Activated T-cell treated with anti-CD3 and anti-CD28 coated beads, Interleukin-2, amount 50 U/mL, for 1 hour (primary cell): ENCODE data around the gene DBN1.

Source experiments
- DNase-seq: peaks from one replicate; pipeline ENCODE4 v3.0.0-alpha.2; 2020

DBN1 gene

DNA sequence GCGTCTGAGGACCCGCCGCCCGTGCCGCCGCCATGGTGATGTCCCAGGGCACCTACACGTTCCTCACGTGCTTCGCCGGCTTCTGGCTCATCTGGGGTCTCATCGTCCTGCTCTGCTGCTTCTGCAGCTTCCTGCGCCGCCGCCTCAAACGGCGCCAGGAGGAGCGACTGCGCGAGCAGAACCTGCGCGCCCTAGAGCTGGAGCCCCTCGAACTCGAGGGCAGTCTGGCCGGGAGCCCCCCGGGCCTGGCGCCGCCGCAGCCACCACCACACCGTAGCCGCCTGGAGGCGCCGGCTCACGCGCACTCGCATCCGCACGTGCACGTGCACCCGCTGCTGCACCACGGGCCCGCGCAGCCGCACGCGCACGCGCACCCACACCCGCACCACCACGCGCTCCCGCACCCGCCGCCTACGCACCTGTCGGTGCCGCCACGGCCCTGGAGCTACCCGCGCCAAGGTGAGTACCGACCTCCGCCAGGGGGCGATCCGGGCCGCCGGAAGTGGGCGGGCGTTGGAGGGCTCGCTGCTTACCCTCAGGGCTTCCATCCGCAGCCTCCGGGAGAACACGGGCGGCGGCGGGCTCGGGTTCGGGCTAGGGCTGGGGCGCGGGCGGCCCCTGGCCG lies 18.3 kb downstream of the DBN1 start:
- peak; percentile 96 for DNase-seq

DNA sequence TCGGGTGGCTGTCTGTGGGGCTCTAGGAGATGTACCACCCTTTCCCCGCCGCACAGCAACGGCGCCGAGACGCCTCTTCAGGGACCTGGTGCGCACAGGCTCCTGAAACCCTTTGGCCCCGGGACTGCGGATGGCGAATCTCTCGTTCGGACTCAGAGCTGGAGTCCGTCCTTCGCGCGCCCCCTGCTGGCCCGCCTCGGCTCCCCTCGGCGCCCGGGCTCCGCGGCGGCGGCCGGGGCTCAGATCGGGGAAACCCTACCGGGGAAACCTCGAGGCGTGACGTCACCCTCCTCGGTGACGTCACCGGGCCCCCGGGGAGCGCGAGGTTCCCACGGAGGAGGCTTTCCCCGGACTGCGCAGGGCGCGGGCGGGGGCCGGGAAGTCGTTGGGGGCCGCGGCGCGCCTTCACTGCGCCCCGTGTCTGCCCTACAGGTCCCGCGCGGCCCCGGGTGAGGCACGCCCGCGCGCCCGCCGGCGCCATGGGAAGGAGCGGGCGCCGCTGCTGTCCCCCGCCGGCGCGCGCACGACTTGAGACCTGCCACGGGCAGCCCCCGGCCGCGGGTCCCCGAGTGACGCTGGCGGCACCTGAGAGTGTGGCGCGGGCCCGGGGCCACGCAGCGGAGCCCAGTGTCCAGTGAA lies 18.9 kb downstream of the DBN1 start:
- DNase-seq = peak; percentile 99

DNA sequence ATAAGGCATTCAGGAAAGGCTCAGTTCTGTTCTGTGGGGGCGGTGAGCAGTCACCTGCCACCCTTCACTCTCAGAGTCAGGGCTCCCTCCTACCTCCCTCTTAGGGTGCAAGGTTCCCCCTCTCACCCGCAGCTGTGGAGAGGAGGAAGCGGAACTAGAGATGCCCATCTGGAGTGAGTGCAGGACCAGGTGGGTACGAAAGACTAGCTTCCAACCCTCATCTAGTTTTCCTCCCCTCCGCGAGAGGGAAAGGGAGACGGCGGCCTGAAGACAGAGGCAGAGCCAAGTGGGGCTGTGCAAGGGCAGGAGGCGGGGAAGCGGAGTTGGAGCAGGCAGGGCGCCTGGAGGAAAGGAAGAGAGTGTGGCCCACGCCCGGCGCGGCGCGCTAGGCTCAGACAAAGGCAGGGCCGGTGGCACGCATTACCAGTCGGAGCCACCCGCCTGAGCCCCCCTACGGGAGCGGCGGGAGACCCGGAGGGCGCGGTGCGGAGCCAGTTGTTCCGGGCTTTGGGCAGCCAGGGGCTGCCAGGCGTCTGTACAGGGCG lies 19.5 kb downstream of the DBN1 start:
- no peak for DNase-seq

DNA sequence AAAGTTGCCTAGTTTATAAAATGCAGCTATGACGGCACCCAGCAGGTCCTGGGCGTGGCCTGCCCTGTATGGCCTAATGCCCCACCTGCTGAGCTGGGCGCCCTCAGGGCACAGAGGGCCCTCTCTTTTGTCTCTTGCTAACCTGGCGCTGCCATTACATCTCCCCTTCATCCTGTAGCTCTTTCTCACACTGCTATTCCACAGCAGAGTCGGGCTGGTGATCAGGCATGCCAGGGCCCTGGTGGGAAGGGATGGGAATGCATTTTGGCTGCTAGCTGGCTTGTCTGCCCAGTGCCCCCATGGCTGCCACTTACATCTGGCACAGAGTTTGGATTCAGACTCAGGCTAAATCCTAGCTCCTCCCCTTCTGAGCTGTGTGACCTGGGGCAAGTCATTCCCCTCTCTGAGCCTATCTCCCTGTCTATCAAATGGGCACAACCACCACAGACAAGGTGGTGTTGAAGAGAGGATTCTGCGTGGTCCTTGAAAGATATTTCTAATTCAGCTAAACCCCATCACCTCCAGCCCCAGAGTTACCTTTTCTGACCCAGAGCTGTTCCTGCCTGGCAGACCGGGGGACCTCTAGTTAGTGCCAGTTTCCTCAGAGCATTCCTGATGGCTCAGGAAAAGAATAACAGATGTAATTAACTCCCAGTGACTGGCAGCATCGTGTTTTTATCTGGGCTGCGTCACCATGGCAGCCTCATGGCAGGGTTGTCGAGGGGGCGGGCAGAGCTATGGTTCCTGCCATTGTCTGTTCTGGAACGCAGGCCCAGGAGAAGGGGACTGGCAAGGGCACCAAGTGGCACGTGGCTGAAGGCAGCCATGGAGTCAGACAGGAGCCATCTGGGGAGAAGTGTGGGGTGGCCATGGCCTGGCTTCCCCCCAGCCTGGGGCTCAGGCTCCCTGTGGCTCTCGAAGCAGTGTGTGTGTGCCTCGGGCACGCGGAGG lies 20.5 kb downstream of the DBN1 start:
- DNase-seq = no peak

DNA sequence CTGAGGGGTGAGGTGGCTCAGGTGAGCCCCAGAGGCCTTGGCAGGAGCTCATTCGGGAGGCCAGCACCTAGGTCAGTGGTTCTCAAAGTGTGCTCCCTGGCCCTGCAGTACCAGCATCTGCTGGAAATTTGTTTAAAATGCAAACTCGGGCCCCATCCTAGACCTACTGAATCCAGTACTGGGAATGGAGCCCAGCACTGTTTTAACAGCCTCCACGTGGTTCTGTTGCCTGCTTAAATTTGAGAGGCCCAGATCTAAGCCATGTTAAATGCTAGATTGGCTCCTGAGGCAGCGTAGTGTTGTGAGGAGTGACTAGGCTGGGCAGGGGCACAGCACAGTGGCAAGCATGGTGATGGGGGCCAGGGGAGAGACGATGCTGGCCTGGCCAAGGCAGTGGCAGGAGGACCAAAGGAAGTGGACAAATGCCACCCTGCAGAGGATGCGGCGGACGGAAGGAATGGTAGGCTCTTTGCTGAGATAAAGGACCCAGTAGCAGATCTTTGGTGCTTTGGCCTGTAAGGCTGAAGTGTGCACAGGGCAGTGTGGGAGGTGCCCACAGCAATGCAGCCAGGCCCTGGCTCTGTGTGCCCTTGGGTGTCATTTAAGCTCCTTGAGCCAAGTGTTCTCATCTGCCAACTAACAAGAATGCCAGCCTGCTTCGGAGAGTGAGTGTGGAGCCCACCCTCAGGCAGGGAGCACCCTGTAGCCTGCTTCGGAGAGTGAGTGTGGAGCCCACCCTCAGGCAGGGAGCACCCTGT lies 22.6 kb downstream of the DBN1 start:
- DNase-seq = no peak

DNA sequence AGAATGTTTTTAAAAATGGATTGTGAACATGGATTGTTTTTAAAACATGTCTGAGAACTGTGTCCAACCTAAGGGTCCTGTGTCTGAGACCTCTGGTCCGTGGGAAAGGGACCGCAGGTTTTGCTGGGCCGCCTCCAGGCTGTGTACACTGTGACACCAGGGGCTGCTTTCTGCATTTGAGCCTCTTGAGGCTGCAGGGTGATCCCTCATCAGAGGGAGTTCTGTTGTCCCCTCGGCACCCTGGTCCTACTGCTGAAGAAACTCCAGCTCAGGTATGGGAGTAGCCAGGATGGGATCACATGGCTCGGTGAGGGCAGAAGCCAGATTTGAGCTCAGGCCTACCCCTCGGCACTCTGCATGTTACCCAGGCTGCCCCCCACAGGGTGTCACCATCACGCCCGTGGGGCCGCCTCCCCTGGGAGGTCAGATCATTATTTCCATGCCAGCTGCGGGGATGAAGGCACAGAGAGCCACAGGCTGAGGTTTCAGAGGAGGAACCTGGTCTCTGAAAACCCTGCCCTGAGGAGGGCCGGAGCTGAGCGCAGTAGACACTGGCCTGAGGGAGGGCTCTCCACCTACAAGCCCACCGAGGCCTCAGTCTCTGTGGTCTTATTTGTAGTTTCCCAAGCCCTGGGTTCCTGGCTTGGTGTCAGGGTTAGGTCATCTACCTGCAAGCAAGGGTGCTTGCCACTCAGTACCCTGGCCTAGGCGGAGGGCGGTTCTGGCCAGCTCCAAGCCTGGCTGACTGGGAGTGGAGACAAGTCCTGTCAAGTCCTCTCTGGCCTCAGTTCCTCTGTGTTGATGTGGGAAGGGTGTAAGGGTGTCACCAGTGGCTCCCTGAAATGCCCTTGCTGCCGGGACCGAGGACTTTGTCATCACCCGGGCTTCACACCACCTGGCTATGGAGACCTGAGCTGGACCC lies 24.0 kb downstream of the DBN1 start:
- no peak for DNase-seq

DNA sequence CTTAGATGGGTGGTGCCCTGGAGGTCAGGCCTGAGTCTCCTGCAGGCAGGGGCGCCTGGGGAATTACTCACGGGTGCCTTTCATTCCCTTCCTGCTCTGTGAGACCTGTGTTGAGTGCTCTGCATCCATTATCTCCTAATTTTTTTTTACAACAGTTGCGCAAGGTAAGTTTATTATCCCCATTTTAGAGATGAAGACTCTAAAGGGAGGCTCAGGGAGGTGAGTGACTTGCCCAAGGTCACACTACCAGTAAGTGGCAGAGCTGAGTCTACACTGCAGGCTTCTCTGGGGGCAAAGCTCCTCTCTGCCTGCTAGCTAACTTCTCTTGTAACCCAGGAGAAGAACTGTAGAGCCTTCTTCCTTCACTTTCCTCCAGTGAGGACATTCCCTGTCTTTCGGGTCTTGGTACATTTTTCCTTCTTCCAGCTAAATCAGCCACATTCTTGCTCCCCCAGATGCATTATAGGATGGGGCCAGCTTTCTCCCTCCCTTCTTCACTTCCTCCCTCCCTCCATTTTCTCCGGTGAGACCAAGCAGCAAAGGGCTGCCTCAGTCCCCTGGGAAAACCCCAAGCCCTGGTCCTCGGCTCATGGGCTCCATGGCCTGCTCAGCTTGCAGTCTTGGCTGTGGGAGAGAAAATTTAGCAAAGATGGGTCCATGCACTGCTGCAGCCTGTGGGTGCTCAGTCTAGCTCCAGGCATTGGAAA lies 25.0 kb downstream of the DBN1 start:
- DNase-seq = no peak

DNA sequence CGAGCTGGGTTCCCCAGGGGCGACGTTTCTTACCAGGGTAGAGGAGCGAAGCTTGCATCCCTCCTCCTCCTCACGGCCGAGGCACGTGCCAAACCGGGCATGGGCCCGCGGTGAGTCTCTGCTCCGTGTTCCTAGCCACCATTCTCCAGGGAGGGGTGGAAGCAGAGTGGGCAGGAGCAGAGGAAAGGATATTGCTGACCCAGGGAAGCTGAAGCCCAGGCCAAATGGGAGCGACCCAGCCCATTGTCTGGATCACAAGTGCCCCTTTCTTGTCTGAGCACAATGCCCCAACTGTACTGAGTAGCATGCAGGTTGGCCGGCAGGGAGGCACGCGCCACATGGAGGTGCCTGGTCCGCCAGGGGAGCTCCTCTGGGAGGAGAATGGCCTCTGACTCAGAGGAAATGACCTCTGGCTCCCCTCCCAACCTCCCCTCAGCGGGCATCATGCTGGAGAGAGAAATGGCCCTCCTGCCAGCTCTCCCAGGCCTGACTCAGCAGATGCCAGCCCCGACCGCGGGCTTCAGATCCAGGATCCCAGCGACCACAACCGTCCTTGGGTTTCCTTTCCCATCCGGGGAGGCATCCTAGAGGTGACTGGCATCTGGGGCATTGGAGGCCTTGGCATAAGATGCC lies 25.7 kb downstream of the DBN1 start:
- DNase-seq = peak; percentile 47

DNA sequence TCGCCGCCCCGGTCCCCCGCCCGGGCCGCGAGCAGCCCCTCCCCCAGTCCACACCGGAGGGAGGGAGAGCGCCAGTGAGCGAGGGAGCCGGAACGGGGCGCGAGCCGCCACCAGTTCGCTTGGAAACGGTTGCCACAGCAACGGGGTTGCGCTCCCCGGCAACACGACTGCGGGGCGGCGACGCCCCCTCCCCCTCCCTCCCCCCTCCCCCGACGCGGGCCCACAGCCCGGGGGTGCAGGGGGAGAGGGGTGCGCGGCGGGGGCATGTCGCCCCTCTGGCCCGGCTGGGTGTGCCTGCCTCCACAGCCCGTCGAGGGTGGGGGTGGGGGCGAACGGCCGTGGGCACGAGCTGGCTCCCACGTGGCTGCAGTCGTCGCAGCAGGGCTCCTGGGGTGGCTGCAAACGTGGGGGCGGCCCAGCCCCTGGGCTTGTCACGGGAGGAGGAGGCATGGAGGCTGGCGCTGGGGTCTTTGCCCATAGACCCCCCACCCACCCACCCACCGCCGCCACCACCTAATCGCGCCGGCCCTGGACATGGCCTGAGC lies 26.3 kb downstream of the DBN1 start:
- DNase-seq = peak; percentile 82

DNA sequence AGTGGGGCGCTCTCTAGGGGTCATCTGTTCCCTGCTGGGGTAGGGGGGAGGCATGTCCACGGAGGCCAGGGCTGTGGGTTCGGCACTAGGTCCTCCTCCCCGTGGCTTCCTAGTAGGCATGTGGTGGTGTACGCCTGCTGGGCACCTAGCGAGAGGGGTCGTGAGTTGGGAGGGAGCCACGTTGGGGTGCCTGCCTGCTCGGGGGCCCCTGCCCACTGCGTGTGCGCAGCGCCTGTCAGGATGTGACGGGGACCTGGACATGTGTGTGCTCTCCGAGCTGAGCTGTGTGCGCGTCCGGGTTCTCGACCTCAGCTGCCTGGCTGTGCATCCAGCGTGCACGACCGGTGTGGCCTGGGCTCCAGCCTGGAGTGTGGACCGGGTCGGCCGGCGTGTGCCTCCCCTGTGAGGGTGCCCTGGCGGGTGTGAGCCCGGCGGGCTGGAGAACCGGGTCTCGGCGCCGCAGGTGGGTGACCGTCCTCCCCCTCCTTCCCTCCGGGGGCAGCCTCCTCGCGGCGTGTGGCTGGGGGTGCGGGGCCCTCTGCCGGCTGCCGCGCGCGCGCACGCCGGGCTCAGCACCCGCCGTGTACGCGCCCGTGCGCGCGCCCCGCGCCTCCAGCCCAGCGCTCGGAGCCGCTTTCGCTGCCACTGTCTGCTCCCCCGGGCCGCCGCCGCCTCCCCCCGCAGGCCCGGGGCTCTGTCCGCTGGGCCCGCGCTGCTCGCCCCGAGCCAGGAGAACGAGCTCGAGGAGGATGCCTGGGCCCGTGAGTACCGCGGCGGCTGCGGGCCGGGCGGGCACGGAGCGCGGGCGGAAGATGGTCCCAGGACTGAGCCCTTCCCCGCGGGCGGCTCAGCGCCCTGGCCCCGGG lies 27.0 kb downstream of the DBN1 start, which contains the start of gene PRR7:
PRR7 (plus strand) TSS at position 615 of the 866 bp plus-strand sequence. CDS start 8,254 bp downstream, outside the sequence.
- DNase-seq = peak; percentile 80

DNA sequence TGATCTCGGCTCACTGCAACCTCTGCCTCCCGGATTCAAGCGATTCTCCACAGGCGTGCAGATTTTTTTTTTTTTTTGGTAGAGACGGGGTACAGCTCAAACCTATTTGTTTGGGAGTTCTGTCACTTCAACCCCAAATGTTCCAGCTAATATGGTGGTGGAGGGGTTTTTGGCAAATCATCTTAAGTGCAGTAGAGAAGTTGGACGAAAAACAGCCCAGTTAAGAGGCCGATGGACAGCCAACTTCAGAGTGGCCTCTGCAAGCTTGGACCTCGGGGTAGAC lies 27.6 kb downstream of the DBN1 start:
- DNase-seq = no peak

DNA sequence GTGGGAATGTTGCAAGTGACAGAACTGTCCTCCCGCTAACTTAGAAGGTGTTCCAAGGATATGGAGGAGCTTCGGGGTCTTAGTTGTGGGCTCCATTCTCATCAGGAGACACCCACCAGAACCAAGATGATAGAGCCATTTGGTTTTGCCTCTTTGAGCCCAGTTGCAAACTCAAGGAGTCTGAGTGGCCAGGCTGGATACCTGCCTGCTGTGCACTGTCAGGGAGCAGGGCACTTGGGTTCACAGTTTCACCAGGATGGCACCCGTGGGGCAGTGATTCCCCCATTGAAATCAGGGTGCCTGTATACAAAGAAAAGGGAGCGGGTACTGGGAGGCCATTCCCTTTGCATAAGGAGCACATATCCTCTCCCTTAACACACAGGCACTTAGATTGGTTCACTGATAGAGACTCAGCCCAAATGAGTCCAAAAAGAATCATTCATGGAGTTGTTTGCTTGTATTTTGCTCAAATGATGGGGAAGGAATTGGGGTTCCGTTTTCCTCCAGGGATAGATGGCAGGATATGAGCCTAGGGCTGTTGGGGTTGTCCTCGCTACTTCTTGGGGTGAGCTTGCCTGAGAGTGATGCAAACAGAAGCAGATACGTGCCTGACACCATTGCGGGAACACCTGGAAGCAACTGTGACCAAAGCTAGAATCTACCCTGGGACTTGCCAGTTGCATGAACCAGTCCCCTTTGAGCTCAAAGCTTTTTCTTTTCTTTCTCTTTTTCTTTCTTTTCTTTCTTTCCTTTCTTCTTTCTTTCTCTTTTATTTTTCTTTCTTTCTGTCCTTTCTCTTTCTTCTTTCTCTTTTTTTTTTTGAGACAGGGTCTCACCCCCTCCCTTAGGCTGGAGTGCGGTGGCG lies 28.1 kb downstream of the DBN1 start:
- DNase-seq = no peak

DNA sequence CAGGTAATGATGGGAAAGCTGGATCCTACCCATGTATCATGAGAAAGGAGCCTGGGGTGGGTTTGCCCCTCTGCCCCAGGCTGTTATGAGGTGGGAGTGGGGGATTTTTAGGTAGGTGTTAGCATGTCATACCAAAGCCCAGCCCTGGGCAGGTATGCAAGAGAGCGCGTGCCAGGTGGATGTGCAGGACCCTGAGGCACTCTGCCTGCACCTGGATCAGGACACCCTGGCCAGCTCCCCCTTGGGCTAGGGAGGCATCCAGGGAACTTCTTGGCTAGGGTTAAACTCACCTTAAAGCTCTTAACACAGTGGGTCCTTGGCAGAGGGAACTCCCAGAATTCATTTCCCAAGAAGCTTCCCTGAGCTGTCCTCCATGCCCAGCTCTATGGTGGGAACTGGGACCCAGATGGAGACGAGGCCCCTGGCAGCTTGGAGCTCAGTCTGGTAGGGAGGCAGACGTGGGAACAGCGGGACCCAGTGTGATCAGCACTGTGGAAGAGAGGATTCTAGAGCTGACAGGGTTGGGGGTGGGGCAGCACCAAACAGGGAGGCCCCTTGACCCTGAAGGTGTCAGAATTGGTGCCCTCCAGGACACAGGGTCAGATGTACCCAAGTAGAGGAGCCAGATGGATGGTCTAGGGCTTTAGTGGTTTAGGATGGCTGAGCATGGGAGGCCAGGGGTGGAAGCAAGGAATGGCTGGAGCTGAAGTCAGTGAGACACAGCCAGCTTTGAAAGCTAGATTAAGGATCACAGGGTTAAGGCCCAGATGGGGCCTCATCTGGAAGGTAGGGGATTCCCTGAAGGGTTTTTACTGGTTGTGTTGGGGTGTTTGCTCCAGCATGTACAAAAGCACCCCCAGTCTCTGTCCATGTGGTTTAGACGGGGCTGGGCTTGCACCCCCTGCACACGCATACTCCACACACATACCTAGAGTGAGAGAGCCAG lies 29.1 kb downstream of the DBN1 start:
- DNase-seq = peak; percentile 38

DNA sequence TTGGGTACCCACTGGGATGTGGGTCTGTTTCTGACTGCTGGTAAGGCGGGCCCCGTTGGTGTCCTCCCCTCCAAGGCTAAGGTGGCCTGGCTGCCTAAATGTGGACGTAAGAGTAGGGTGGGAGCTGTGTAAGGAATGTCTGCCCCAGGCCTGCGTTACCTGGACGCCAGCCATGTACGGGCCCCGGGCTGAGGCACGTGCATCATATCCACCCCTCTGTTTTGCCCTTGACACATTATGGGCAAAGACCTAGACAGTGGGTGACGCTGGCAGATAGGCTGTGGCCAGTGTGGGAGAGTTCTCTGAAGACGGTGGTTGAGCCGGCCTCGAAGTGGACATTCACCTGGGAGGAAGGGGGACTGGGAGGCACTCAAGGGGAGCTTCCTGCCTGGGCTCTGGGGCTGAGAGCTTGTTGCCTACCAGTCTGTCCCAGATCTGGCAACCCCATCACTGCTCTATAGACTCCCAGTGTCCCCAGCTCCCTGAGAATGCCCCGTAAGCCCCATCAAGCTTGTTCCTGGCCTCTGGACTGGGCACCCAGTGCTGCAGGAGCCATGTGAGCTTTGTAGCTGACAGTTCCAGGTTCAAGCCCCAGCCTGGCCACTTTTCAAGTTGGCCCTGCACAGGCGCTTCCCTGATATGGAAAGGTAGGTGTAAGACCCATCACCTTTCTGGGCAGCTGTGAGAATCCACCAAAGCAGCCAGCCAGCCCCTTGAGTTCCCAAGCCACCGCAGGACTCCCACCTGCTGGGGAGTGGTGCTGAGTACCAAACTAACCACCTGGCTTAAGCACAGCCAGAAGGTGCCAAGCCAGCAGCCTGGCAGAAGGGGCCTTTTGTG lies 30.1 kb downstream of the DBN1 start:
- no peak for DNase-seq

DNA sequence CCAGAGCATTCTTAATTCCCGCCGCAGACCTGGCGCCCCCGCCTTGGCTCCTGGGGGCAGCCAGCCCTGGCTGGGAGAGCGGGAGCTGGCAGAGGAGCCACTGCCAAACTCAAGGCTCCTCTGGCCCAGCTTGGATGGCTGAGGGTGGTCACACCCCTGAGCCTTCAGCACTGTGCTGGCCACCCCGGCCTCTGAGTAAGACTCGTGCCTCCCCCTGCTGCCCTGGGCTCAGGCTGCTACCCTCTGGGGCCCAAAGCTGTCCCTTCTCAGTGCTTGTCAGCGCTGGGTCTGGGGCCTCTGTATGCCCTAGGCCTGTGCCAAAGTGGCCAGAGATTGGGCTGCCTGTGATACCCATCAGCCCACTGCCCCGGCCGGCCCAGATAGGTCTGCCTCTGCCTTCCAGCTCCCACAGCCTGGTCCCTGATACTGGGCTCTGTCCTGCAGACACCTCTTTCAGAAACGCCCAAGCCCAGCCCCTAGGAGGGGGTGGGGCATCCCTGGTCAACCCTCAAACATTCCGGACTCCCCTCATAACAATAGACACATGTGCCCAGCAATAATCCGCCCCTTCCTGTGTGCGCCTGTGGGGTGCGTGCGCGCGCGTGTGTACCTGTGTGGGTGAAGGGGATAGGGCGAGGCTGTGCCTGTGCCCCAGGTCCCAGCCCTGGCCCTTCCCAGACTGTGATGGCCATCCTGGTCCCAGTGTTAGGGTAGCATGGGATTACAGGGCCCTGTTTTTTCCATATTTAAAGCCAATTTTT lies 31.2 kb downstream of the DBN1 start:
- no peak for DNase-seq
